GM18909 (cell line): ENCODE data around the gene CLSTN2.
A peak's percentile ranks its signal among the peaks of the same experiment; 100 is the strongest.

Source experiments
- ATAC-seq: cut with Tn5 transposase; IDR thresholded peaks from one replicate; pipeline ENCODE4 v1.9.1; 2021; ENCODE audit warnings: mild to moderate bottlenecking; ENCODE audit not compliant: unreplicated experiment, poor library complexity

CLSTN2 gene

GRCh38 chr3:139935016-139935865 lies at the start of gene CLSTN2:
Gene CLSTN2 (plus strand): TSS chr3:139935185.
- peak; percentile 68 for ATAC-seq

DNA sequence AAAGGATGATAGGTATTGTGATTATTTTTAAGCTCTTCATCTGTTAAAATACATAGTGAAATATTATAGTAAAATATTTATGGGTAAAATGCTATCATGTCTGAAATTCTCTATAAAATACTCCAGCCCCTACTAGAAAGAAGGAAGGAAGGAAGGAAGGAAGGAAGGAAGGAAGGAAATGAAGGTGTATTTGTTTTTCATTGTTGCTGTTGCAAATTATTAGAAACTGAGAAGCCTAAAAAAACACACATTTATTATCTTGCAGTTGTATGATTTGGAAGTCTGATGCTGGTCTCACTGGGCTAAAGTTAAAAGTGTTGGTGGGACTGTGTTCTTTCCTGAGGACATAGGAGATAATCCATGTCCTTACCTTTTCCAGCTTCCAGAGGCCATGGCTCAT lies 47.6 kb upstream of the CLSTN2 start:
- ATAC-seq: no peak

GRCh38 chr3:139888561-139889140 lies 46.3 kb upstream of the CLSTN2 start:
- ATAC-seq: no peak

GRCh38 chr3:139893267-139893962 lies 41.6 kb upstream of the CLSTN2 start:
- no peak for ATAC-seq

DNA sequence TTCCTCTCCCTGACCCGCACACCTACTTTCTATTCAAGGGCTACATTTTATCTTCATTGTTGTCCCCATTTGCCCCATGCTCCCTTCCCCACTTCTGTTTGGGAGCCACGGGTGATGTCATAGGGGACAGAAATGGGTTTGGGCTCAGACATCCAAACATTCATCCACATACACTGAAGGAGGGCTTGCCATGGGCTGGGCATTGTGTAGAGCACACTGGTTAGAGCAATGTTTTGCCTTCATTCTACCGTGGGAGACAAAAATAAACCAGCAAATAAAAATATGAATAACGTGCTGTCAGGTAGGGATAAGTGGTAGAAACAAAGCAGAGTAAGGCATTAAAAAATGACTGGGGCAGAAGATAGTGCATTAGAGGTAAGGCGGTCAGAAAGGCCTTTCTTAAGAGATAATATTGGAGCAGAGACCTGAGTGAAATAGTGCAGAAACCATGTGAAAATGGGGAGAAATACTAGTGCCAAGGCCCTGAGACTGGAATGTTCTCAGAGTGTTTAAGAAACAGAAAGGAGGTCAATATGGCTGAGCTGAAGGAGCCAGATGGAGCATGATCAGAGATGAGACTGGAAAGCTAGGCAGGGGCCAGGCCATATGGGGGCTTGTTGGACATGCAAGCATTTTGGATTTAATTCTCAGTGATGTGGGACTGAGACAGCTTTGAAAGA lies 40.9 kb upstream of the CLSTN2 start:
- no peak for ATAC-seq

DNA sequence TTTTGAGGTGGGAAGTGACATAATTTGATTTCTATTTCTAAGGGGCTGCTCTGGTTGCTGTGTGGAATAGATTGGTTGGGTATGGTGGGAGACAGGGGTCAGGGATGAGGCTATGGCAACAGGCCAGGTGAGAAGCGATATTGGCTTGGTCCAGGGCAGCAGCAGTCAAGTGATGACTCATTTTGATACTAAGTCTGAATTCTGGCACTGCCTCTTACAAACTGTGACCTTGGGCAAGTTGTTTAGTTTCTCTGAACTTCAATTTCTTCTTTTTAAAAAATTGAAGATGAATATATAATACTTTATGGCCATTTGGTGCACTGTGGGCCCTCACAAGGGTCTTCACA lies 40.4 kb upstream of the CLSTN2 start:
- no peak for ATAC-seq

DNA sequence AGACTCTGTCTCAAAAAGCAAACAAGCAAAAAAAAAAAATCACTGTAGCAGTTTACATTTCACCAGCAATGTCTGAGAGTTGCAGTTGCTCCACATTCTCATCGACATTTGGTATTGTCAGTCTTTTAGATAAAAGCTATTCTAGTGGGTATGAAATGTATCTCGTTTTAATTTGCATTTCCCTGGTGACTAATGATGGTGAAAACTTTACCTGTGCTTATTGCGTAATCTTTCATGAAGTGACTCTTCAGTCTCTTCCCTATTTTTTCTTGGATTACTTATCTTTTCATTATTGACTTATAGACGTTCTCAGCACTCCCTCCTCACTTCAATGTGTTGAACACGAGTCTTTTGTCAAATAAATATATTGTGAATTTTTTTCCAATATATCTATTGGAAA lies 37.2 kb upstream of the CLSTN2 start:
- ATAC-seq: no peak

GRCh38 chr3:139906418-139906817 lies 28.6 kb upstream of the CLSTN2 start:
- no peak for ATAC-seq

DNA sequence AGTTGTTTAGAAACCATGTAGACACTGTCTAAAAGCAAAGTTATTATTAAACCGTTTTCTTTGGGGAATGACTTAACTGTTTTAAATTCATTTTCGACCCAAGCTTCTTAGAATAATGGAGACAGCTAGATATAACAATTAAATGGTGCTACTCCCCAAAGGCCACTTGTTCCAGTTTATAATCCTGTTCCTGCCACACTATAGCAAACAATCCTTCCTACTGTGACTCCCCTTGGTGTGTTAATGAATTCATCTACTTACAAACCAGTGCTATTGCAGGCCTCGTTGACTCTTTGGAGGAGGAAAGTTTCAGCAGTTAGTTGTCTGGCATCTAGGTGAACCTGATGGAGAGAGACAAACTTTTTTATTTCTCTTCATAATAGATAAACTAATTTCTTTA lies 25.2 kb upstream of the CLSTN2 start:
- ATAC-seq: no peak

DNA sequence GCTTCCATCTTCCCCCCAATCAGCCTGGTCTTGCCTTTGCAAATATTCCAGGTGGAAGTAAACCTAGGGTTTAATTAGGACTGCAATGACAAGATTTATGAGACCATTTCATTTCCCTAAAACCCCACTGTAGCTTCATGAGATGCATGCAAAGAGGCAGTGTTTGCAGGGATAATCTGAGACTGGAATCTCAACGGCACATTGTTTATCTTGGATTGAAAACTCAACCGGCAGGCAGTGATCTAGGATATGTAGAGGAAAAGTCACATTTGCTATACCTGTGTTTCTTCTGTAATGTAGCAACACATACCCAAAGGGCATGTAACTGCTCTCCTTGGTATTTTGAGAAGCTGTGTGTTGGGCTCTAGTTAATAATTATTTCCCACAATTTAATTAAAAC lies 18.7 kb upstream of the CLSTN2 start:
- ATAC-seq: no peak

DNA sequence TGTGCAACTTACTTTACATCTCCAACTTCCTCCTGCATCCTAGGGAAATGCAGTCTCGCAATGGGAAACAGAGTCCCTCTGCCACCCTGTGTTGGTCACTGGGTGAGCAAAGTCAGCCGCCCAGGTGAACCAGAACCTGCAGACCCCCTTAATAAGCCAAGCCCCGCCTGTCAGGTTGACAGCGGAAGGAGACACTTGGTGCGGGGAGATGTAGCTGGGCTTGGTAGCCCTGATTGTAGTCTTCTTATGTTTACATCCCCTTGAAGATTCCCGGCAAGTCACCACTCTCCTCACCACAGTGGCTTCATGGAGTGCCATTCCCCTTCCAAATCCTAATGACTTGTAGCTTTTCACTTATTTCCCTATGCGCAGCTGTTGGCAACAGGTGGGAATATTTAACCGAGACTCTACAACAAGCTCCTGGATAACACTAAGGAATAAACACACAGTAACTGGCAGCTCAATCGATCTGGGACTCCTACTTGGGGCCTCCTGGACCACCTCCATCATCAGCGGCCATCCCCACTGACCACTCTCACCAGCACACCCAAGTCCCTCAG lies 17.7 kb upstream of the CLSTN2 start:
- ATAC-seq: no peak

- ATAC-seq: no peak
Observed at GRCh38 chr3:139928708-139929505, 6.1 kb upstream of the CLSTN2 start.

- no peak for ATAC-seq
Observed at GRCh38 chr3:139930211-139930610, 4.8 kb upstream of the CLSTN2 start.

DNA sequence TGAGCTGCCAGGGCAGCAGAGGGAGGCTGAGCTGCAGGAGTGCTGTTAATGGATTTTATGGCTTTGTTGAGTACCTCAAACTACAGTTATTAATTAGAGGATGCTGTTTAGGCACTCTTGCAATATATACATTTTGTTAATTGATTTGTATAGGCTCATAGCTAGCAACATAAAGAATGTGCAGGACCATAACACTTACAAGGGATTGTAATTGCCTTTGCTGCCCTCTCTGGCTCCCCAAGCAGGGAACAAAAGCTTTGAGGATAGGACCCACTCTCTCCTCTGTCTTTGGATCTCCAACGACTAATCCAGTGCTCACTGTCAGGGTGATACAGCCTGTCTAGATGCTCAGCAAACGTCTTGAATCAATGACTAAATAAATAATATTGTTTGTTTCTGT lies 1.2 kb upstream of the CLSTN2 start:
- no peak for ATAC-seq

GRCh38 chr3:139934613-139935015 lies 371 bp upstream of the CLSTN2 start:
- no peak for ATAC-seq

DNA sequence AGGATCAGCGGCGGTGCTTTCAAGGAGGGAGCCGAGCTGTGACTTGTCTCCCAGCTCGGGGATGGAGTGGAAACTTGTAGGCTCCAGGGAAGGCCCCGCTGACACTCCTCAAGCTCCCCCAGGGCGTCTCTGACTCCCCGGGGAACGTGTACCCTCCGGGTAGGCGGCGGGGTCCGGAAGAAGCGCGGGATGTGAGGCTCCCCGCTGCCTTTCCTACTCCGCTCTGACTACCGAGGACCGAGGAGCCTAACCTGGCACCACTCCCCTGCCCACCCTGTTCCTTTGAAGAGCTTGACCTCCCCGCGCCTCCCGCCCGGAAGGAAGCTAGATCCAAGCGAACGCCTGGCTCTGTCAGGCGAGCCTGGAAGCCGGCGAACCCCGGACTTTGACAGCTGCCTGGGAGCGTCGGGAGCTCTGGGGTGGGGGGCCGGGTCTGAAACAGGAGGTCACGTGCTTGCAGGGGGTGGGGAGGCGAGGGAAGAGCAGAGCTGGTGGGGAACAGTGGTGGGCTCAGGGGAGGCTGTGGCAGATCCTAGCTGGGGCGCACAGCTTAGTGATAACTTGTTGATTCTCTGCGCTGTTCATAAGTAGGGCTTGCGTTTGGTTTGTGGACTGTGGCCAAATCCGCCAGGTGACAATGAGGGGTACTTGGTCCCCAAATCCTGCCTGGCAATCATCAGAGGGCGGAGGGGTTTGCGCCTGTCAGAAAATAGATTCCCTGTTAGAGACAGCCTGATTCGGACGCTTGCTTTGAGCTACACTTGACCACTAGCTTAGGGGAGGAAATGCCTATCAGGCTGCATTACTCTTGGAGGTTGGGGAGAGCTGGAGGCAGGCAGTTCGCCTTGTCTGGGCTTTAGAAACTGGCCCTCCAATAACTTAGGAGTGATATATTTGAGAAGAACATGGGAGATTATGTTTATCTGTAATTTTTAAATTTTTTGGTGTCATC lies 1.2 kb downstream of the CLSTN2 start:
- no peak for ATAC-seq

GRCh38 chr3:139937674-139938279 lies 2.8 kb downstream of the CLSTN2 start:
- no peak for ATAC-seq

GRCh38 chr3:139939681-139940190 lies 4.8 kb downstream of the CLSTN2 start:
- ATAC-seq: no peak
